Measurements from ENCODE around the gene SOBP. TPM values are rescaled to one million over a fixed set of nuclear protein-coding genes. Genes with fewer than 3 reads are reported as not detected.

The SOBP gene
- total RNA-seq, 1 experiment from 2014 or later, result 0.22 TPM

GRCh38 chr6:107511511-107511993, 21.6 kb downstream of the SOBP start:
- ChIA-PET CTCF (no interaction called here), POLR2A (ENCODE audit: unreplicated experiment) (no interaction called here)
- BruUV-seq (replicated peaks), result no TSS peak
- no peaks in the 10 kb centered on the region for H3K9me3 ChIP-seq (ENCODE audit: insufficient read depth, low read depth)
- H3K4me2 ChIP-seq, result no peak overlapping the region
- intact Hi-C loops (cut with micrococcal nuclease; ENCODE audit: unreplicated experiment), result no loop called here
- no peaks in the 10 kb centered on the region; the same call in 1 of the 2 replicates for H3K9me2 ChIP-seq (ENCODE audit: insufficient read depth)
- TF ChIP-seq EZH2 (IDR thresholded peaks at IDR 0.05; ENCODE audit: low read depth), result no peak
- TF ChIP-seq, protein P1, sequence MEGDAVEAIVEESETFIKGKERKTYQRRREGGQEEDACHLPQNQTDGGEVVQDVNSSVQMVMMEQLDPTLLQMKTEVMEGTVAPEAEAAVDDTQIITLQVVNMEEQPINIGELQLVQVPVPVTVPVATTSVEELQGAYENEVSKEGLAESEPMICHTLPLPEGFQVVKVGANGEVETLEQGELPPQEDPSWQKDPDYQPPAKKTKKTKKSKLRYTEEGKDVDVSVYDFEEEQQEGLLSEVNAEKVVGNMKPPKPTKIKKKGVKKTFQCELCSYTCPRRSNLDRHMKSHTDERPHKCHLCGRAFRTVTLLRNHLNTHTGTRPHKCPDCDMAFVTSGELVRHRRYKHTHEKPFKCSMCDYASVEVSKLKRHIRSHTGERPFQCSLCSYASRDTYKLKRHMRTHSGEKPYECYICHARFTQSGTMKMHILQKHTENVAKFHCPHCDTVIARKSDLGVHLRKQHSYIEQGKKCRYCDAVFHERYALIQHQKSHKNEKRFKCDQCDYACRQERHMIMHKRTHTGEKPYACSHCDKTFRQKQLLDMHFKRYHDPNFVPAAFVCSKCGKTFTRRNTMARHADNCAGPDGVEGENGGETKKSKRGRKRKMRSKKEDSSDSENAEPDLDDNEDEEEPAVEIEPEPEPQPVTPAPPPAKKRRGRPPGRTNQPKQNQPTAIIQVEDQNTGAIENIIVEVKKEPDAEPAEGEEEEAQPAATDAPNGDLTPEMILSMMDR (conservative IDR thresholded peaks at IDR 0.05), result no peak
- no peak overlapping the region for H2AFZ ChIP-seq
- H3K27ac ChIP-seq, result no peak overlapping the region
- H3K79me2 ChIP-seq (ENCODE audit: low read depth), result no peaks in the 10 kb centered on the region
- H3K4me3 ChIP-seq, result no peak overlapping the region
- H3K27me3 ChIP-seq (ENCODE audit: insufficient read depth, low read depth), result no peaks in the 10 kb centered on the region
- H4K20me1 ChIP-seq (ENCODE audit: insufficient read depth), result no peaks in the 10 kb centered on the region
- DNase-seq, result no peak
- no peaks in the 10 kb centered on the region for H3F3A ChIP-seq (ENCODE audit: insufficient read depth, low read depth)
- H3K4me1 ChIP-seq (replicated peaks; ENCODE audit: insufficient read depth), result 0 out of 2 replicates have a peak, but pooled peaks cover 7% of the 10 kb centered on the region
- no peaks in the 10 kb centered on the region for H3K36me3 ChIP-seq (ENCODE audit: low read depth)

DNA sequence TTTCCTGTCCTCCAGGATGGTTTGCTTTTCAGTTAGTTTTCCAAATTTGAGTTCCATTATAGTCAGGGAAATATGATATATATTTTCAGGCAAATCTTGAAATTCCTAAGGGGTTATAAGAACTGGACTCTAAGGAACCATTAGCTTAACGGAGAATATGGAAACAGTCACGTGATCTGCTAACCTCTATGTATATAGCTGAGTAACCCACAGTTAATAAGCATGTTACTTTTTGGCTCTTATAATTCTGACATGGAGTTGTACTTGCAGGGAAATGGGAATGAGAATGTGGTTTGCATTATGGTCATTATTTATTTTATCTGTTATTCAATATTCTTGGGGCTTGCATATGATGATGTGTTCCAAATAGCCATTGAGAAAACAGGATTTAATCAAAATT, 23.3 kb downstream of the SOBP start:
- no peaks in the 10 kb centered on the region for H3K27me3 ChIP-seq (ENCODE audit: insufficient read depth, low read depth)
- TF ChIP-seq EZH2 (IDR thresholded peaks at IDR 0.05; ENCODE audit: low read depth), result no peak
- TF ChIP-seq, protein P1 (conservative IDR thresholded peaks at IDR 0.05), result no peak
- no peak overlapping the region for H3K4me3 ChIP-seq
- H2AFZ ChIP-seq, result no peak overlapping the region
- DNase-seq, result no peak
- no peaks in the 10 kb centered on the region for H3K79me2 ChIP-seq (ENCODE audit: low read depth)
- H3K27ac ChIP-seq, result no peak overlapping the region
- ChIA-PET CTCF (no interaction called here), POLR2A (ENCODE audit: unreplicated experiment) (no interaction called here)
- BruUV-seq (replicated peaks), result no TSS peak
- intact Hi-C loops (cut with micrococcal nuclease; ENCODE audit: unreplicated experiment), result no loop called here
- H3K4me1 ChIP-seq (replicated peaks; ENCODE audit: insufficient read depth), result 0 out of 2 replicates have a peak, but pooled peaks cover 7% of the 10 kb centered on the region
- H3K4me2 ChIP-seq, result no peak overlapping the region
- no peaks in the 10 kb centered on the region for H3K36me3 ChIP-seq (ENCODE audit: low read depth)
- no peaks in the 10 kb centered on the region for H3F3A ChIP-seq (ENCODE audit: insufficient read depth, low read depth)
- no peaks in the 10 kb centered on the region for H4K20me1 ChIP-seq (ENCODE audit: insufficient read depth)
- H3K9me2 ChIP-seq (ENCODE audit: insufficient read depth), result no peaks in the 10 kb centered on the region; the same call in 1 of the 2 replicates
- no peaks in the 10 kb centered on the region for H3K9me3 ChIP-seq (ENCODE audit: insufficient read depth, low read depth)

DNA sequence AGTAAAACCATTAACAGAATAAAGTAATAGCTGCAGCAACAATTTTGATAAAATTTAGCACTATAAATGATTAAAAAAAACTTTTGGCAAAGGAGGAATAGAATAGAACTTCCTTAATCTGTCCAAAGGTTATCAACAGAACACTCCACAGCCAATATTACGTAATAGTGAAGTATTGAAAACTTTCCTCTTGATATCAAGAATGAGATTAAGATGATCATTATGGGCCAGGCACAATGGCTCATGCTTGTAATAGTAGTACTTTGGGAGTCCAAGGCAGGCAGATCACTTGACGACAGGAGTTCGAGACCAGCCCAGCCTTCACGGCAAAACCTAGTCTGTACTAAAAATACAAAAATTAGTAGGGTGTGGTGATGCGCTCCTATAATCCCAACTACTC, 26.0 kb downstream of the SOBP start:
- no TSS peak for BruUV-seq (replicated peaks)
- H2AFZ ChIP-seq, result no peak overlapping the region
- POLR2A ChIA-PET (ENCODE audit: unreplicated experiment), result no interaction called here

More for the DNA sequence above, 26.0 kb downstream of the SOBP start:
- no peak for TF ChIP-seq EZH2 (IDR thresholded peaks at IDR 0.05; ENCODE audit: low read depth)
- TF ChIP-seq, protein P1 (conservative IDR thresholded peaks at IDR 0.05), result no peak
- no peak overlapping the region for H3K27ac ChIP-seq
- no peaks in the 10 kb centered on the region for H4K20me1 ChIP-seq (ENCODE audit: insufficient read depth)
- no peak overlapping the region for H3K4me3 ChIP-seq
- H3K9me3 ChIP-seq (ENCODE audit: insufficient read depth, low read depth), result 0 out of 2 replicates have a peak, but pooled peaks cover 3% of the 10 kb centered on the region
- no peaks in the 10 kb centered on the region for H3K36me3 ChIP-seq (ENCODE audit: low read depth)
- no peaks in the 10 kb centered on the region; the same call in 1 of the 2 replicates for H3K9me2 ChIP-seq (ENCODE audit: insufficient read depth)
- no peak for DNase-seq
- H3K79me2 ChIP-seq (ENCODE audit: low read depth), result no peaks in the 10 kb centered on the region
- CTCF ChIA-PET, result no interaction called here
- H3F3A ChIP-seq (ENCODE audit: insufficient read depth, low read depth), result no peaks in the 10 kb centered on the region
- no peaks in the 10 kb centered on the region for H3K27me3 ChIP-seq (ENCODE audit: insufficient read depth, low read depth)
- H3K4me1 ChIP-seq (replicated peaks; ENCODE audit: insufficient read depth), result no peaks in the 10 kb centered on the region
- H3K4me2 ChIP-seq, result no peak overlapping the region
- intact Hi-C loops (cut with micrococcal nuclease; ENCODE audit: unreplicated experiment), result no loop called here

Measured in PC-9 (cell line).